ENCODE measurements around the gene MYO9A. TPM values are rescaled to one million over a fixed set of nuclear protein-coding genes. Genes with fewer than 3 reads are reported as not detected.

MYO9A gene
- total RNA-seq, 1 donor from 2014 or later: 79.5 TPM

DNA sequence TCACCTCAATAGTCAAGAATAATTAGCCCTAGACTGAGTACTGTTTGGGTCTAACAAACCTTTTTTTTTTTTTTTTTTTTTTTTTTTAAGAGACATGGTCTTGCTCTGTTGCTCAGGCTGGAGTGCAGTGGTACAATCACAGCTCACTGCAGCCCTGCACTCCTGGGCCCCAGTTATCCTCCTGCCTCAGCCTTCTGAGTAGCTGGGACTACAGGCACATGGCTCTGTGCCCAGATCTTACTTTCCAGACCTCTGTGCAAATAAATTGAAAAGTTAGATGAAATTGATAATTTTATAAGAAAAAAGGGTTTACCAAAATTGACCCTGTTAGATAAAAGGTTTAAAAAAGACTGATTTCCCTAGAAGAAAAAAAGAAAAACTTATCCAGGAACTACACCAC is 228.6 kb downstream of the MYO9A start:
- DNase-seq (ENCODE audit: low spot score in 2 of 2, unreplicated experiment in 2 of 2): no peak
- Mint-ChIP-seq H3K27me3 (ENCODE audit: low read depth) (no peaks in the 10 kb centered on the region), H3K27ac (no peak overlapping the region), H3K4me1 (peaks cover 5% of the 10 kb centered on the region), H3K36me3 (peaks cover 45% of the 10 kb centered on the region), H3K9me3 (no peaks in the 10 kb centered on the region), H3K4me3 (no peak overlapping the region)
- TF ChIP-seq, protein P1, sequence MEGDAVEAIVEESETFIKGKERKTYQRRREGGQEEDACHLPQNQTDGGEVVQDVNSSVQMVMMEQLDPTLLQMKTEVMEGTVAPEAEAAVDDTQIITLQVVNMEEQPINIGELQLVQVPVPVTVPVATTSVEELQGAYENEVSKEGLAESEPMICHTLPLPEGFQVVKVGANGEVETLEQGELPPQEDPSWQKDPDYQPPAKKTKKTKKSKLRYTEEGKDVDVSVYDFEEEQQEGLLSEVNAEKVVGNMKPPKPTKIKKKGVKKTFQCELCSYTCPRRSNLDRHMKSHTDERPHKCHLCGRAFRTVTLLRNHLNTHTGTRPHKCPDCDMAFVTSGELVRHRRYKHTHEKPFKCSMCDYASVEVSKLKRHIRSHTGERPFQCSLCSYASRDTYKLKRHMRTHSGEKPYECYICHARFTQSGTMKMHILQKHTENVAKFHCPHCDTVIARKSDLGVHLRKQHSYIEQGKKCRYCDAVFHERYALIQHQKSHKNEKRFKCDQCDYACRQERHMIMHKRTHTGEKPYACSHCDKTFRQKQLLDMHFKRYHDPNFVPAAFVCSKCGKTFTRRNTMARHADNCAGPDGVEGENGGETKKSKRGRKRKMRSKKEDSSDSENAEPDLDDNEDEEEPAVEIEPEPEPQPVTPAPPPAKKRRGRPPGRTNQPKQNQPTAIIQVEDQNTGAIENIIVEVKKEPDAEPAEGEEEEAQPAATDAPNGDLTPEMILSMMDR (IDR thresholded peaks at IDR 0.05; ENCODE audit: unreplicated experiment): no peak

DNA sequence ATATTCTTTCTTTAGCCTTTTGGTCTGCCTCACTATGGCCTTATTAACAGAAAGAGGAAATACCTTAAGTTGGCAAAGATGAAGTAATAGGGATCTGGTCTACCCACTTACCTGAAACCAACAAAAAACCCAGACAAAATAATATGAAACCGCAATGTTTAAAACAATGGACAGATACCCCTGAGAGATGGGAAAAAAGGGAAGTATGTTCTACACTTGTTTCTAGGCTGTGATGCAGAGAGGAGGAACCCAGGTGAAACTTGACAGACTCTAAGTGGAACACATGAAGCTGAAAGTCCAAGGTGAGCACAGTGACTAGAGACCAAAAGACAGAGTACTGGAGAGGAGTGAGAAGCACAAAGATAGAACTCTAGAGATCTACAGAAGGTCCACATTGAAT is 229.2 kb downstream of the MYO9A start:
- no peak overlapping the region for H3K27ac Mint-ChIP-seq

DNA sequence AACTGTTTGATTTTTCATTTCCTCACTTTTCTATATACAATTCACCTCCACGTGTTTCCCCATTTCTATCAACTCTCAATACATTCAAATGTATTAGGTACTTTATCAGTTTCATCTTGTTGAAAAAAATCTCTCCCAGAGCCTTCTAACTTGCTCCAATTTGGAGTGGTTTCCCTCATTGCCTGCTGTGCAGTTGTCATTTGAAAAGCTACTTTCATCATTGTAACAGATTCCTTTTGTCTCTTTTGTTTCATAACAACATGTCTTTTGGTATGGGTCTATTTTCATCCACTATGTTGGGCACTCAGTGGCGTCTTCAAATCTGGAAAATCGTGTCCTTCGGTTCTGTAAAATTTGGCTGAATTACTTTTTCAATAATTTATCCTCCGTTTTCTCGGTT is 232.6 kb downstream of the MYO9A start:
- Mint-ChIP-seq H3K27me3 (ENCODE audit: low read depth) (no peaks in the 10 kb centered on the region), H3K9me3 (no peaks in the 10 kb centered on the region), H3K36me3 (peaks cover 35% of the 10 kb centered on the region), H3K4me1 (peaks cover 5% of the 10 kb centered on the region), H3K27ac (no peak overlapping the region), H3K4me3 (no peak overlapping the region)
- TF ChIP-seq, protein P1 (IDR thresholded peaks at IDR 0.05; ENCODE audit: unreplicated experiment): no peak
- DNase-seq (ENCODE audit: low spot score in 2 of 2, unreplicated experiment in 2 of 2): no peak

More for the DNA sequence above, 229.2 kb downstream of the MYO9A start:
- Mint-ChIP-seq H3K4me3 (no peak overlapping the region), H3K36me3 (peaks cover 46% of the 10 kb centered on the region), H3K9me3 (no peaks in the 10 kb centered on the region), H3K4me1 (peaks cover 5% of the 10 kb centered on the region), H3K27me3 (ENCODE audit: low read depth) (no peaks in the 10 kb centered on the region)
- no peak for DNase-seq (ENCODE audit: low spot score in 2 of 2, unreplicated experiment in 2 of 2)
- TF ChIP-seq, protein P1 (IDR thresholded peaks at IDR 0.05; ENCODE audit: unreplicated experiment): no peak

DNA sequence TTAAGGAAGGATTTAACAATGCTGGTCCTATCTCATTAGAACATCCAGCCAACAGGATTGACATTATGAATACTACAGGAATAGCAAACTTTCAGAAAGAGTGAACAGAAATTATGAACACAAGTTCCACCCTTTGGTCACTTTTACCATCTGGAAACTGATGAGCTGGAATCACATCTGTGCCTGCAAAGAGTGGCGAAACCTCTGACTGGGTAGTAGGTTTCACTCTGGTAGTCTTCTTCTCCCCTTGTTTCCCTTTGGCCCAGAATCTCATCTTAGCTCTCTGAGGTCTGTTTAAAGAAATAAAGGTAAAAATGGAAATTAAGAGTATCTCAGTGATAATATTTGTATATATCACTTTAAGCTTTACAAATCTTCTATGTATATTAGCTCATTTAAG is 234.5 kb downstream of the MYO9A start:
- no peak overlapping the region for H3K27ac Mint-ChIP-seq
- peaks cover 43% of the 10 kb centered on the region for H3K36me3 Mint-ChIP-seq
- H3K9me3 Mint-ChIP-seq: no peaks in the 10 kb centered on the region
- no peaks in the 10 kb centered on the region for H3K27me3 Mint-ChIP-seq (ENCODE audit: low read depth)
- H3K4me3 Mint-ChIP-seq: no peak overlapping the region
- TF ChIP-seq, protein P1 (IDR thresholded peaks at IDR 0.05; ENCODE audit: unreplicated experiment): no peak
- no peak for DNase-seq (ENCODE audit: low spot score in 2 of 2, unreplicated experiment in 2 of 2)
- H3K4me1 Mint-ChIP-seq: no peaks in the 10 kb centered on the region

DNA sequence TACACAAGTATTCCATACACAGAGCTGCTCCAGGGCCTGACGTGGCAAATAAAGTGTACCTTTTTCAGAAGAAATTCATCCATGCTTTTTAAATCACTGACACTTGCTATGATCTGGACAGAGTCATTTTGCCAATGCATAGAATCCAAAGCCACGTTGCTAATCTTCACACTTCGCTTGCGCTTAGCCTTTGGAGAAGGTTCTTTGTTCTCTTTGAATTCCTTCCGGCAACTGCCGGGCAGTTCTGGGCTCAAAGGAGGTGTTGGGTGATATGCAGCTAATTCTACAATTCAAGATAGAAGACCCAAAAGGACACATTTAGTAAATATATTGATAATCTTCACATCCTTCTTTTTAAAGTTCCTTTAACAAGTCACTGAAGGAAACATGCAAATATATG is 237.7 kb downstream of the MYO9A start:
- no peak for DNase-seq (ENCODE audit: low spot score in 2 of 2, unreplicated experiment in 2 of 2)
- Mint-ChIP-seq H3K4me1 (no peaks in the 10 kb centered on the region), H3K9me3 (no peaks in the 10 kb centered on the region)

More for the DNA sequence above, 237.7 kb downstream of the MYO9A start:
- no peak overlapping the region for H3K4me3 Mint-ChIP-seq
- peaks cover 35% of the 10 kb centered on the region for H3K36me3 Mint-ChIP-seq
- TF ChIP-seq, protein P1 (IDR thresholded peaks at IDR 0.05; ENCODE audit: unreplicated experiment): no peak
- H3K27ac Mint-ChIP-seq: no peak overlapping the region
- H3K27me3 Mint-ChIP-seq (ENCODE audit: low read depth): no peaks in the 10 kb centered on the region

Measured in mesothelial cell of epicardium (in vitro differentiated cells).